Epithelial cell of proximal tubule (primary cell): ENCODE data around the gene SSH2. TPM values are rescaled to one million over a fixed set of nuclear protein-coding genes. Genes with fewer than 3 reads are reported as not detected.
A peak's percentile ranks its signal among the peaks of the same experiment; 100 is the strongest.

Experiments used
- DNase-seq: peaks from one replicate; pipeline ENCODE4 v3.0.0-alpha.2; 2011; ENCODE audit warnings: low read depth
- H3K4me3 ChIP-seq: 2 replicates; pipeline ENCODE4 v1.5.1; 2011; ENCODE audit warnings: low read depth, mild to moderate bottlenecking, low read length
- total RNA-seq: library from RNA; depleted of rRNA; stranded (reverse); fragments of >200 nt; gene quantifications from 2 replicates; pipeline ENCODE4 v1.2.3, GENCODE V29; 2015
- TF ChIP-seq, protein P1 (sequence below): conservative IDR thresholded peaks from 2 replicates; pipeline ENCODE4 v1.5.1; 2012; ENCODE audit warnings: low read depth, mild to moderate bottlenecking, low read length

The SSH2 gene
- total RNA-seq, 1 donor from 2014 or later, result 15.2 TPM

DNA sequence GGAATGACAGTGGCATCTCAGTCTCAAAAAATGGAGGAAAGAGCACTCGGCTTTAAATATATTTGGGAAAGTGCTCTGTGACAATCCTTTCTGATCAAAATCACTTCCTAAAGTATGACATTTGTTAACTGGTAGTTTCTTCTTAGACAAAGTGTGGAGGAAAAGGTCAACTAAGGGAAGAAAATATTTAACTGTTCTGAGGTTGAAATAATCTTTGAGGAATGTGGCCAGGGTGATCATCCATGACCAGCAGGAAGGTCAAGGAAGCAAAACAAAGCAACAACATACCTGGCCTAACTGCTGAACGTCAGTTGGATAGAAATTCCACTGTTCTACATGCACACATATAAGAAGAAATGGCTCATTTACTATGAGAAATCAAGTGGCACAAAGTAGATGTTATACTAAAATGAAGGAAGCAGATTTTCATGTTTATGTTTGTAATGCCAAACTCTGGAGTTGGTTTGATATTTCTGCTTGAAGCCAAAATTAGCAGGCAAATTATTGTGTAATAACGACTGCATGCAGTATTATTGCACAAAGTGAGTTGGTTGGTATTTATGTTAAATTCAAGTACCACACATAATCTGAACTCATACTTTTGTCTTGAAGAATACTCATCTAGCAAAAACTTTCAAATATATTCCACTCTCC lies 220.0 kb downstream of the SSH2 start:
- TF ChIP-seq, protein P1, sequence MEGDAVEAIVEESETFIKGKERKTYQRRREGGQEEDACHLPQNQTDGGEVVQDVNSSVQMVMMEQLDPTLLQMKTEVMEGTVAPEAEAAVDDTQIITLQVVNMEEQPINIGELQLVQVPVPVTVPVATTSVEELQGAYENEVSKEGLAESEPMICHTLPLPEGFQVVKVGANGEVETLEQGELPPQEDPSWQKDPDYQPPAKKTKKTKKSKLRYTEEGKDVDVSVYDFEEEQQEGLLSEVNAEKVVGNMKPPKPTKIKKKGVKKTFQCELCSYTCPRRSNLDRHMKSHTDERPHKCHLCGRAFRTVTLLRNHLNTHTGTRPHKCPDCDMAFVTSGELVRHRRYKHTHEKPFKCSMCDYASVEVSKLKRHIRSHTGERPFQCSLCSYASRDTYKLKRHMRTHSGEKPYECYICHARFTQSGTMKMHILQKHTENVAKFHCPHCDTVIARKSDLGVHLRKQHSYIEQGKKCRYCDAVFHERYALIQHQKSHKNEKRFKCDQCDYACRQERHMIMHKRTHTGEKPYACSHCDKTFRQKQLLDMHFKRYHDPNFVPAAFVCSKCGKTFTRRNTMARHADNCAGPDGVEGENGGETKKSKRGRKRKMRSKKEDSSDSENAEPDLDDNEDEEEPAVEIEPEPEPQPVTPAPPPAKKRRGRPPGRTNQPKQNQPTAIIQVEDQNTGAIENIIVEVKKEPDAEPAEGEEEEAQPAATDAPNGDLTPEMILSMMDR, result no peak
- peak overlapping the region; percentile 23 for H3K4me3 ChIP-seq
- DNase-seq, result peak; percentile 86

DNA sequence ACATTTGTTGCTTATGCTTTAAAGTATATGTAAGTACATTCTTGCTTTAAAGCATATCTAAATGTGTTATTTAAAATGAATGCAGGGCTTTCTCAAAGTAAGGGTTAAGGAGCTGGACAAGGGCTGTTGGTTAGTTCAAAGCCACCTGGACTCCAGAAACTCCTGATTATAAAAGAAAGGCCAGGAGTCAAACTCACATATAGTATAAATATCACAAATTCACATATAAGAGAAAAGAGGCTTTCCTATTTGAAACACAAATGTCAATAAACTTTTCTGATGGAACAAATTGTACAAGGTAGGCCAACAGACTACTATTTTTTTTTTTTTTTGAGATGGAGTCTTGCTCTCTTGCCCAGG lies 222.8 kb downstream of the SSH2 start:
- no peak overlapping the region for H3K4me3 ChIP-seq
- TF ChIP-seq, protein P1, result no peak
- no peak for DNase-seq

DNA sequence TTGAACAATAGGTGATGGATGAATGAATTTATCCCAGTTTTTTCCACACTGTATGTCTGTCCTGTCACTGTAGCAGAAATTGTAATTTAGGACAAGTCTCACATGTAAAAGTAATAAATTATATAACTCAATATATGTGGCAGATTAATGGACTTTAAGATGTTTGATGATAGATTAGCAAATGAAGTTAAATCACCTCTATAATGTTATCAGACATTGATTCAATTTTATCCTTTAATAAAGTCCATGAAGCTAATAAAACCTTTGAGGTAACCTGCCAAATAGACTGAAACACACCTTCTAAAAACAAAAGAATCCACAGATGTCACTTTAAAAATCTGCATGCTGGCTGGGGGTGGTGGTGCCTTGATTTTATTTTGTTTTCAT lies 224.0 kb downstream of the SSH2 start:
- no peak overlapping the region for H3K4me3 ChIP-seq
- TF ChIP-seq, protein P1, result no peak
- no peak for DNase-seq

DNA sequence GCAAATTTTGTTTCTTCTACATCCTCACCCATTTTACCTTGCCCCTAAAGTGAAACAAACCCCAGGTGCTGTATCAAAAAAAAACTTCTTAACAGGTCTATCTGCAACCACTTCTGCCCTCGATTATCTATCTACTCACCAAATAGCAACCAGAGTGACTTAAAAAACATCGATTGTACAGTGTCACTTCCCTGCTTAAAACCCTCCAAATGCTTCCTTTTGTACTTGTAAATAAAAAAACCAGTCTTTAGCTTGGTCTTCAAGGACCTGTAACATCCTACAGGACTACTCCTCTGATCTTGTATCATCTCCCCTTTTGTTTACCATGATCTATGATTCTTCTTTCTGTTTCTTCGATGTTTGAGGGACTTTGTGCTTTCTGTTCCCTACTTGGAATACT lies 224.6 kb downstream of the SSH2 start:
- H3K4me3 ChIP-seq, result no peak overlapping the region
- TF ChIP-seq, protein P1, result no peak
- no peak for DNase-seq

DNA sequence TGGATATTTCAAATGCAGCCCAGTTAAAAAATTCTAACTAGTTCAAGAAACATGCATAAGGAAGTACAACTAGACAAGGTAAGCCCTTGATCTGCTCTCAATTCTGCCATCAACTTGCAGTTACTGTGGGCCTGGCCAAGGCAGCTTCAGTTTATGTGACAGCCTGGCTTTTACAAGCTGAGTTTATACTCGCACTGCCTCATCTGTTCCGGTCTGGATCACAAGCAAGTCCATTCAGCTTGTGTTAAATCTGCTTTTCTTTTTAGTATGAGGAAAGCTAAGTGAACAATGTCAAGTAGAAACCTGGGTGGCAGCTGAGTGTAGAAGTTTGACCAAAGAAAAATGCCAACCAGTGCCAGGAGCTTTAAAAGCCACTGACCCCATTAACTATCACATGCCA lies 230.7 kb downstream of the SSH2 start:
- H3K4me3 ChIP-seq, result no peak overlapping the region
- peak; percentile 53 for DNase-seq
- TF ChIP-seq, protein P1, result no peak

DNA sequence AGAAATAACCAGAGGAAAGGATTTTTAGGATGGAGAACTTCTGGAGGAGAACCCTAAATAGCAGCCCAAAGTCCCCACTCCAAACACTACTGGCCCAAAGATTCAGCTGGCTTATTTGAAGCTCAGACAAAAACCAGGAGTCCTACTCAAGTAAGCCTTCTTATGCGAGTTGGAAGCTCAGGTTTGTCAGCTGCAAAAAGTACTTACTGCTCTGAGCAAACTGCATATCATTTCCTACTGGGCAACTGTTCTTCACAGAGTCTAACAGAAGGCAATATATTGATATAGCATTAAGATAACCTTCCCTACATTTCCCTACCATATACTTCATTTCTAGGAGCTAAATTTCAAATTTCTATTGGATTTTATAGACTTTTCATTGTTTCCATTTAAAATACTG lies 231.2 kb downstream of the SSH2 start:
- no peak for DNase-seq
- TF ChIP-seq, protein P1, result no peak
- no peak overlapping the region for H3K4me3 ChIP-seq
